ENCODE measurements around the gene ATAD3B. TPM values are rescaled to one million over a fixed set of nuclear protein-coding genes. Genes with fewer than 3 reads are reported as not detected.

Gene ATAD3B
- total RNA-seq, 1 experiment from 2014 or later: 63.6 TPM

DNA sequence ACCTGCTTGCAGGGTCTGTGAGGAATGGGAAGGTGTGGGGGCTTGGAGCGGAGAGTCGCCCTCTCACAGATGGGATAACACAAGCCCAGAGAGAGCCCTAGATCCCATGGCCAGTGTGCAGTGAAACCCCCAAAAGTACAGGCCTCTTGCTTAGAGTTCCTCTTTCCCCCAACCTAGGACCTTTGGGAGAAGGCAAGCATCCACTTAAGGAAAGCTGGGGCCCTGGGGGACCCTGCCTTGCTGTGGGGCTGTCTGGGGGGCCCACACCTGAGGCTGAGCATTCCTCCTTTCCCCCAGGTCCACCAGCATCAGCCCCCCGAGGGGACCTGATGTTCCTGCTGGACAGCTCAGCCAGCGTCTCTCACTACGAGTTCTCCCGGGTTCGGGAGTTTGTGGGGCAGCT lies 34.9 kb upstream of the ATAD3B start:
- ATAC-seq: no peak
- Mint-ChIP-seq H3K27me3 (ENCODE audit: low read depth) (peaks cover 6% of the 10 kb centered on the region; the same call in 1 of the 2 replicates), H3K36me3 (no peaks in the 10 kb centered on the region), H3K4me1 (peaks cover 20% of the 10 kb centered on the region), H3K4me3 (peak overlapping the region; percentile 68), H3K27ac (no peak overlapping the region), H3K9me3 (no peaks in the 10 kb centered on the region)
- ChIA-PET CTCF (interaction anchor here (2.2 kb wide), 1 partner anchor 34 kb away, joined by 12 read pairs; no protein-coding TSS in a partner anchor), POLR2A (no interaction called here)
- DNase-seq (ENCODE audit: low spot score): no peak
- TF ChIP-seq ATF1 (CRISPR knock-in tag; IDR thresholded peaks at IDR 0.05): no peak
- TF ChIP-seq, protein P1, sequence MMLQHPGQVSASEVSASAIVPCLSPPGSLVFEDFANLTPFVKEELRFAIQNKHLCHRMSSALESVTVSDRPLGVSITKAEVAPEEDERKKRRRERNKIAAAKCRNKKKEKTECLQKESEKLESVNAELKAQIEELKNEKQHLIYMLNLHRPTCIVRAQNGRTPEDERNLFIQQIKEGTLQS (CRISPR knock-in tag; conservative IDR thresholded peaks at IDR 0.05): no peak
- TF ChIP-seq, protein P2, sequence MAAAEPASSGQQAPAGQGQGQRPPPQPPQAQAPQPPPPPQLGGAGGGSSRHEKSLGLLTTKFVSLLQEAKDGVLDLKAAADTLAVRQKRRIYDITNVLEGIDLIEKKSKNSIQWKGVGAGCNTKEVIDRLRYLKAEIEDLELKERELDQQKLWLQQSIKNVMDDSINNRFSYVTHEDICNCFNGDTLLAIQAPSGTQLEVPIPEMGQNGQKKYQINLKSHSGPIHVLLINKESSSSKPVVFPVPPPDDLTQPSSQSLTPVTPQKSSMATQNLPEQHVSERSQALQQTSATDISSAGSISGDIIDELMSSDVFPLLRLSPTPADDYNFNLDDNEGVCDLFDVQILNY (CRISPR knock-in tag; IDR thresholded peaks at IDR 0.05): no peak
- TF ChIP-seq ZNF317 (CRISPR knock-in tag; IDR thresholded peaks at IDR 0.05; ENCODE audit: borderline replicate concordance, low read depth): no peak
- TF ChIP-seq NR1H2 (CRISPR knock-in tag; IDR thresholded peaks at IDR 0.05): no peak
- TF ChIP-seq, protein P3, sequence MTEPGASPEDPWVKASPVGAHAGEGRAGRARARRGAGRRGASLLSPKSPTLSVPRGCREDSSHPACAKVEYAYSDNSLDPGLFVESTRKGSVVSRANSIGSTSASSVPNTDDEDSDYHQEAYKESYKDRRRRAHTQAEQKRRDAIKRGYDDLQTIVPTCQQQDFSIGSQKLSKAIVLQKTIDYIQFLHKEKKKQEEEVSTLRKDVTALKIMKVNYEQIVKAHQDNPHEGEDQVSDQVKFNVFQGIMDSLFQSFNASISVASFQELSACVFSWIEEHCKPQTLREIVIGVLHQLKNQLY (CRISPR knock-in tag; IDR thresholded peaks at IDR 0.05): no peak
- TF ChIP-seq PRRX2 (CRISPR knock-in tag; IDR thresholded peaks at IDR 0.05): no peak
- TF ChIP-seq, protein P4, sequence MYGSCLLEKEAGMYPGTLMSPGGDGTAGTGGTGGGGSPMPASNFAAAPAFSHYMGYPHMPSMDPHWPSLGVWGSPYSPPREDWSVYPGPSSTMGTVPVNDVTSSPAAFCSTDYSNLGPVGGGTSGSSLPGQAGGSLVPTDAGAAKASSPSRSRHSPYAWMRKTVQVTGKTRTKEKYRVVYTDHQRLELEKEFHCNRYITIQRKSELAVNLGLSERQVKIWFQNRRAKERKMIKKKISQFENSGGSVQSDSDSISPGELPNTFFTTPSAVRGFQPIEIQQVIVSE (CRISPR knock-in tag; IDR thresholded peaks at IDR 0.05; ENCODE audit: borderline replicate concordance): no peak
- TF ChIP-seq, protein P5, sequence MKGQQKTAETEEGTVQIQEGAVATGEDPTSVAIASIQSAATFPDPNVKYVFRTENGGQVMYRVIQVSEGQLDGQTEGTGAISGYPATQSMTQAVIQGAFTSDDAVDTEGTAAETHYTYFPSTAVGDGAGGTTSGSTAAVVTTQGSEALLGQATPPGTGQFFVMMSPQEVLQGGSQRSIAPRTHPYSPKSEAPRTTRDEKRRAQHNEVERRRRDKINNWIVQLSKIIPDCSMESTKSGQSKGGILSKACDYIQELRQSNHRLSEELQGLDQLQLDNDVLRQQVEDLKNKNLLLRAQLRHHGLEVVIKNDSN (CRISPR knock-in tag; IDR thresholded peaks at IDR 0.05): no peak
- TF ChIP-seq SMAD3 (CRISPR knock-in tag; IDR thresholded peaks at IDR 0.05; ENCODE audit: borderline replicate concordance): no peak
- TF ChIP-seq NR3C1 (CRISPR knock-in tag; conservative IDR thresholded peaks at IDR 0.05; ENCODE audit: low read depth): no peak
- TF ChIP-seq, protein P6, sequence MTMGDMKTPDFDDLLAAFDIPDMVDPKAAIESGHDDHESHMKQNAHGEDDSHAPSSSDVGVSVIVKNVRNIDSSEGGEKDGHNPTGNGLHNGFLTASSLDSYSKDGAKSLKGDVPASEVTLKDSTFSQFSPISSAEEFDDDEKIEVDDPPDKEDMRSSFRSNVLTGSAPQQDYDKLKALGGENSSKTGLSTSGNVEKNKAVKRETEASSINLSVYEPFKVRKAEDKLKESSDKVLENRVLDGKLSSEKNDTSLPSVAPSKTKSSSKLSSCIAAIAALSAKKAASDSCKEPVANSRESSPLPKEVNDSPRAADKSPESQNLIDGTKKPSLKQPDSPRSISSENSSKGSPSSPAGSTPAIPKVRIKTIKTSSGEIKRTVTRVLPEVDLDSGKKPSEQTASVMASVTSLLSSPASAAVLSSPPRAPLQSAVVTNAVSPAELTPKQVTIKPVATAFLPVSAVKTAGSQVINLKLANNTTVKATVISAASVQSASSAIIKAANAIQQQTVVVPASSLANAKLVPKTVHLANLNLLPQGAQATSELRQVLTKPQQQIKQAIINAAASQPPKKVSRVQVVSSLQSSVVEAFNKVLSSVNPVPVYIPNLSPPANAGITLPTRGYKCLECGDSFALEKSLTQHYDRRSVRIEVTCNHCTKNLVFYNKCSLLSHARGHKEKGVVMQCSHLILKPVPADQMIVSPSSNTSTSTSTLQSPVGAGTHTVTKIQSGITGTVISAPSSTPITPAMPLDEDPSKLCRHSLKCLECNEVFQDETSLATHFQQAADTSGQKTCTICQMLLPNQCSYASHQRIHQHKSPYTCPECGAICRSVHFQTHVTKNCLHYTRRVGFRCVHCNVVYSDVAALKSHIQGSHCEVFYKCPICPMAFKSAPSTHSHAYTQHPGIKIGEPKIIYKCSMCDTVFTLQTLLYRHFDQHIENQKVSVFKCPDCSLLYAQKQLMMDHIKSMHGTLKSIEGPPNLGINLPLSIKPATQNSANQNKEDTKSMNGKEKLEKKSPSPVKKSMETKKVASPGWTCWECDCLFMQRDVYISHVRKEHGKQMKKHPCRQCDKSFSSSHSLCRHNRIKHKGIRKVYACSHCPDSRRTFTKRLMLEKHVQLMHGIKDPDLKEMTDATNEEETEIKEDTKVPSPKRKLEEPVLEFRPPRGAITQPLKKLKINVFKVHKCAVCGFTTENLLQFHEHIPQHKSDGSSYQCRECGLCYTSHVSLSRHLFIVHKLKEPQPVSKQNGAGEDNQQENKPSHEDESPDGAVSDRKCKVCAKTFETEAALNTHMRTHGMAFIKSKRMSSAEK (CRISPR knock-in tag; IDR thresholded peaks at IDR 0.05; ENCODE audit: borderline replicate concordance): no peak
- TF ChIP-seq, protein P7, sequence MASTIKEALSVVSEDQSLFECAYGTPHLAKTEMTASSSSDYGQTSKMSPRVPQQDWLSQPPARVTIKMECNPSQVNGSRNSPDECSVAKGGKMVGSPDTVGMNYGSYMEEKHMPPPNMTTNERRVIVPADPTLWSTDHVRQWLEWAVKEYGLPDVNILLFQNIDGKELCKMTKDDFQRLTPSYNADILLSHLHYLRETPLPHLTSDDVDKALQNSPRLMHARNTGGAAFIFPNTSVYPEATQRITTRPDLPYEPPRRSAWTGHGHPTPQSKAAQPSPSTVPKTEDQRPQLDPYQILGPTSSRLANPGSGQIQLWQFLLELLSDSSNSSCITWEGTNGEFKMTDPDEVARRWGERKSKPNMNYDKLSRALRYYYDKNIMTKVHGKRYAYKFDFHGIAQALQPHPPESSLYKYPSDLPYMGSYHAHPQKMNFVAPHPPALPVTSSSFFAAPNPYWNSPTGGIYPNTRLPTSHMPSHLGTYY (CRISPR knock-in tag; IDR thresholded peaks at IDR 0.05): no peak
- TF ChIP-seq, protein P8, sequence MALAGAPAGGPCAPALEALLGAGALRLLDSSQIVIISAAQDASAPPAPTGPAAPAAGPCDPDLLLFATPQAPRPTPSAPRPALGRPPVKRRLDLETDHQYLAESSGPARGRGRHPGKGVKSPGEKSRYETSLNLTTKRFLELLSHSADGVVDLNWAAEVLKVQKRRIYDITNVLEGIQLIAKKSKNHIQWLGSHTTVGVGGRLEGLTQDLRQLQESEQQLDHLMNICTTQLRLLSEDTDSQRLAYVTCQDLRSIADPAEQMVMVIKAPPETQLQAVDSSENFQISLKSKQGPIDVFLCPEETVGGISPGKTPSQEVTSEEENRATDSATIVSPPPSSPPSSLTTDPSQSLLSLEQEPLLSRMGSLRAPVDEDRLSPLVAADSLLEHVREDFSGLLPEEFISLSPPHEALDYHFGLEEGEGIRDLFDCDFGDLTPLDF (CRISPR knock-in tag; IDR thresholded peaks at IDR 0.05): no peak
- TF ChIP-seq ELF4 (CRISPR knock-in tag; IDR thresholded peaks at IDR 0.05; ENCODE audit: low read depth): no peak
- no peak for TF ChIP-seq JAZF1 (CRISPR knock-in tag; IDR thresholded peaks at IDR 0.05)
- TF ChIP-seq TCF7 (CRISPR knock-in tag; IDR thresholded peaks at IDR 0.05; ENCODE audit: low read depth): no peak
- TF ChIP-seq, protein P9, sequence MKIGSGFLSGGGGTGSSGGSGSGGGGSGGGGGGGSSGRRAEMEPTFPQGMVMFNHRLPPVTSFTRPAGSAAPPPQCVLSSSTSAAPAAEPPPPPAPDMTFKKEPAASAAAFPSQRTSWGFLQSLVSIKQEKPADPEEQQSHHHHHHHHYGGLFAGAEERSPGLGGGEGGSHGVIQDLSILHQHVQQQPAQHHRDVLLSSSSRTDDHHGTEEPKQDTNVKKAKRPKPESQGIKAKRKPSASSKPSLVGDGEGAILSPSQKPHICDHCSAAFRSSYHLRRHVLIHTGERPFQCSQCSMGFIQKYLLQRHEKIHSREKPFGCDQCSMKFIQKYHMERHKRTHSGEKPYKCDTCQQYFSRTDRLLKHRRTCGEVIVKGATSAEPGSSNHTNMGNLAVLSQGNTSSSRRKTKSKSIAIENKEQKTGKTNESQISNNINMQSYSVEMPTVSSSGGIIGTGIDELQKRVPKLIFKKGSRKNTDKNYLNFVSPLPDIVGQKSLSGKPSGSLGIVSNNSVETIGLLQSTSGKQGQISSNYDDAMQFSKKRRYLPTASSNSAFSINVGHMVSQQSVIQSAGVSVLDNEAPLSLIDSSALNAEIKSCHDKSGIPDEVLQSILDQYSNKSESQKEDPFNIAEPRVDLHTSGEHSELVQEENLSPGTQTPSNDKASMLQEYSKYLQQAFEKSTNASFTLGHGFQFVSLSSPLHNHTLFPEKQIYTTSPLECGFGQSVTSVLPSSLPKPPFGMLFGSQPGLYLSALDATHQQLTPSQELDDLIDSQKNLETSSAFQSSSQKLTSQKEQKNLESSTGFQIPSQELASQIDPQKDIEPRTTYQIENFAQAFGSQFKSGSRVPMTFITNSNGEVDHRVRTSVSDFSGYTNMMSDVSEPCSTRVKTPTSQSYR (CRISPR knock-in tag; IDR thresholded peaks at IDR 0.05): no peak
- no peak for TF ChIP-seq CREB1 (CRISPR knock-in tag; IDR thresholded peaks at IDR 0.05)

Data from WTC11 (cell line).